Superior temporal gyrus (tissue), 1 donor: ENCODE data around the gene EFCAB5.
A peak's percentile ranks its signal among the peaks of the same experiment; 100 is the strongest.
"Not testable (repeated sequence)": the region's sequence is repeated elsewhere in the genome, so short reads cannot be mapped to it uniquely, and the experiment has no call there.

Experiments used
- DNase-seq: peaks from one replicate; pipeline ENCODE4 v3.0.0-alpha.2; 2016; ENCODE audit errors: extremely low spot score

Gene EFCAB5

GRCh38 chr17:29941334-29941733 is at the start of gene EFCAB5:
Gene EFCAB5 (plus strand): TSS chr17:29941634. CDS start chr17:29941797, 163 bp downstream.
- no peak for DNase-seq

GRCh38 chr17:29892201-29892600 is 49.2 kb upstream of the EFCAB5 start:
- no peak for DNase-seq

- not testable (repeated sequence) for DNase-seq
Observed at GRCh38 chr17:29897136-29897535, 44.3 kb upstream of the EFCAB5 start.

GRCh38 chr17:29903471-29903870 is 38.0 kb upstream of the EFCAB5 start:
- no peak for DNase-seq

GRCh38 chr17:29905086-29905878 is 36.2 kb upstream of the EFCAB5 start:
- DNase-seq = no peak

GRCh38 chr17:29905879-29906167 is 35.6 kb upstream of the EFCAB5 start:
- no peak for DNase-seq

- DNase-seq = no peak
Observed at GRCh38 chr17:29906969-29907368, 34.5 kb upstream of the EFCAB5 start.

GRCh38 chr17:29909236-29910003 is 32.0 kb upstream of the EFCAB5 start:
- no peak for DNase-seq

- DNase-seq = no peak
Observed at GRCh38 chr17:29911641-29912177, 29.7 kb upstream of the EFCAB5 start.

- DNase-seq = peak; percentile 43
Observed at GRCh38 chr17:29914819-29915537, 26.5 kb upstream of the EFCAB5 start.

- no peak for DNase-seq
Observed at GRCh38 chr17:29918016-29918415, 23.4 kb upstream of the EFCAB5 start.

GRCh38 chr17:29918922-29919856 is 22.2 kb upstream of the EFCAB5 start:
- DNase-seq = no peak

GRCh38 chr17:29924786-29925185 is 16.6 kb upstream of the EFCAB5 start:
- no peak for DNase-seq

- peak; percentile 26 for DNase-seq
Observed at GRCh38 chr17:29927546-29927945, 13.9 kb upstream of the EFCAB5 start.

GRCh38 chr17:29929006-29929532 is 12.4 kb upstream of the EFCAB5 start:
- peak; percentile 52 for DNase-seq

GRCh38 chr17:29929533-29930408 is 11.7 kb upstream of the EFCAB5 start, which contains the start of gene SSH2:
Gene SSH2 (minus strand): TSS chr17:29930228. CDS start chr17:29930000, 228 bp downstream.
- peak; percentile 90 for DNase-seq

GRCh38 chr17:29930409-29931010 is 10.9 kb upstream of the EFCAB5 start:
- DNase-seq = peak; percentile 78

GRCh38 chr17:29931231-29931932 is 10.1 kb upstream of the EFCAB5 start:
- peak; percentile 96 for DNase-seq

GRCh38 chr17:29933379-29933778 is 8.1 kb upstream of the EFCAB5 start:
- peak; percentile 75 for DNase-seq
